Stimulated activated CD4-positive, alpha-beta T cell treated with anti-CD3 and anti-CD28 coated beads, Interleukin-4, amount 100 ng/mL, for 1 hour (primary cell): ENCODE measurements around the gene EVI5.
"Not testable (repeated sequence)": the region's sequence is repeated elsewhere in the genome, so short reads cannot be mapped to it uniquely, and the experiment has no call there.

Experiments
- DNase-seq: peaks from one replicate; pipeline ENCODE4 v3.0.0-alpha.2; 2020

EVI5 gene

GRCh38 chr1:92663775-92664174, 121.1 kb downstream of the EVI5 start:
- DNase-seq, result no peak

- no peak for DNase-seq
Observed at GRCh38 chr1:92662048-92662447, 122.9 kb downstream of the EVI5 start.

- no peak for DNase-seq
Observed at GRCh38 chr1:92657701-92658100, 127.2 kb downstream of the EVI5 start.

GRCh38 chr1:92655197-92655801, 129.6 kb downstream of the EVI5 start:
- no peak for DNase-seq

- no peak for DNase-seq
Observed at GRCh38 chr1:92653605-92654381, 131.1 kb downstream of the EVI5 start.

GRCh38 chr1:92640686-92641085, 144.2 kb downstream of the EVI5 start:
- not testable (repeated sequence) for DNase-seq

GRCh38 chr1:92638498-92638897, 146.4 kb downstream of the EVI5 start:
- no peak for DNase-seq

GRCh38 chr1:92635203-92635602, 149.7 kb downstream of the EVI5 start:
- DNase-seq, result not testable (repeated sequence)

- DNase-seq, result no peak
Observed at GRCh38 chr1:92623187-92623778, 161.6 kb downstream of the EVI5 start.

- peak; percentile 18 for DNase-seq
Observed at GRCh38 chr1:92619466-92620189, 165.3 kb downstream of the EVI5 start.

GRCh38 chr1:92601044-92601443, 183.9 kb downstream of the EVI5 start:
- DNase-seq, result no peak

- no peak for DNase-seq
Observed at GRCh38 chr1:92599184-92599583, 185.7 kb downstream of the EVI5 start.

GRCh38 chr1:92589361-92589760, 195.5 kb downstream of the EVI5 start:
- DNase-seq, result not testable (repeated sequence)

- DNase-seq, result no peak
Observed at GRCh38 chr1:92587445-92587844, 197.5 kb downstream of the EVI5 start.

- DNase-seq, result no peak
Observed at GRCh38 chr1:92585831-92586230, 199.1 kb downstream of the EVI5 start.

GRCh38 chr1:92584810-92585209, 200.1 kb downstream of the EVI5 start:
- not testable (repeated sequence) for DNase-seq

- no peak for DNase-seq
Observed at GRCh38 chr1:92583821-92584760, 200.8 kb downstream of the EVI5 start.

- no peak for DNase-seq
Observed at GRCh38 chr1:92577261-92577895, 207.5 kb downstream of the EVI5 start.

- no peak for DNase-seq
Observed at GRCh38 chr1:92575123-92575522, 209.8 kb downstream of the EVI5 start.

GRCh38 chr1:92572520-92572919, 212.4 kb downstream of the EVI5 start:
- DNase-seq, result no peak

- no peak for DNase-seq
Observed at GRCh38 chr1:92571578-92571977, 213.3 kb downstream of the EVI5 start.
